ENCODE measurements around the gene ITCH. TPM values are rescaled to one million over a fixed set of nuclear protein-coding genes. Genes with fewer than 3 reads are reported as not detected.
"Not testable (repeated sequence)": the region's sequence is repeated elsewhere in the genome, so short reads cannot be mapped to it uniquely, and the experiment has no call there.

The ITCH gene
- total RNA-seq, 2 experiments from 2014 or later, result 26.1 to 36.8 TPM

- Histone ChIP-seq H3K9me3 (ENCODE audit: low read length) (no peaks in the 10 kb centered on the region), H3K4me2 (ENCODE audit: low read length) (peak overlapping the region; percentile 59), H3K9me2 (ENCODE audit: insufficient read depth, low read length) (no peaks in the 10 kb centered on the region), H3K4me3 (ENCODE audit: low read depth, low read length, poor library complexity, severe bottlenecking) (peak overlapping the region; percentile 28), H3K4me1 (ENCODE audit: insufficient read depth, low read length, poor library complexity, severe bottlenecking) (peaks cover 52% of the 10 kb centered on the region), H4K20me1 (ENCODE audit: insufficient read depth, low read length) (peaks cover 35% of the 10 kb centered on the region), H3K36me3 (ENCODE audit: insufficient read depth, low read length) (peaks cover 43% of the 10 kb centered on the region), H2AFZ (ENCODE audit: low read length) (no peak overlapping the region), H3K79me2 (ENCODE audit: insufficient read depth, low read depth, low read length) (peaks cover 36% of the 10 kb centered on the region; the same call in 1 of the 2 replicates), H3K27ac (ENCODE audit: low read depth, low read length, poor library complexity, severe bottlenecking) (peak overlapping the region; percentile 59)
- DNase-seq (ENCODE audit: low spot score), result no peak
- POLR2A ChIA-PET, result interaction anchor here (0.7 kb wide), 2 partner anchors 11 to 13 kb away, joined by 3 to 4 read pairs; no protein-coding TSS in a partner anchor
- CTCF ChIA-PET (ENCODE audit: unreplicated experiment), result no interaction called here
- TF ChIP-seq EZH2phosphoT487 (IDR thresholded peaks at IDR 0.05; ENCODE audit: borderline replicate concordance, low read depth, low read length), result no peak
- TF ChIP-seq CTCF (conservative IDR thresholded peaks at IDR 0.05; ENCODE audit: low read length), result no peak
- TSS peak; percentile 22 for BruUV-seq (replicated peaks)
- intact Hi-C loops (cut with micrococcal nuclease; ENCODE audit: unreplicated experiment), result no loop called here
Measured at GRCh38 chr20:34403063-34403827, 40.2 kb downstream of the ITCH start.

- H3K4me3 ChIP-seq (ENCODE audit: low read depth, low read length, poor library complexity, severe bottlenecking), result peak overlapping the region; percentile 28
- no peak overlapping the region for H2AFZ ChIP-seq (ENCODE audit: low read length)
- peaks cover 52% of the 10 kb centered on the region for H3K4me1 ChIP-seq (ENCODE audit: insufficient read depth, low read length, poor library complexity, severe bottlenecking)
- no peaks in the 10 kb centered on the region for H3K9me2 ChIP-seq (ENCODE audit: insufficient read depth, low read length)
- intact Hi-C loops (cut with micrococcal nuclease; ENCODE audit: unreplicated experiment), result no loop called here
- TF ChIP-seq EZH2phosphoT487 (IDR thresholded peaks at IDR 0.05; ENCODE audit: borderline replicate concordance, low read depth, low read length) (no peak), CTCF (conservative IDR thresholded peaks at IDR 0.05; ENCODE audit: low read length) (no peak)
- DNase-seq (ENCODE audit: low spot score), result peak; percentile 72
- H4K20me1 ChIP-seq (ENCODE audit: insufficient read depth, low read length), result peaks cover 41% of the 10 kb centered on the region
- H3K36me3 ChIP-seq (ENCODE audit: insufficient read depth, low read length), result peaks cover 44% of the 10 kb centered on the region
- CTCF ChIA-PET (ENCODE audit: unreplicated experiment), result no interaction called here
- H3K9me3 ChIP-seq (ENCODE audit: low read length), result no peaks in the 10 kb centered on the region
- peak overlapping the region; percentile 59 for H3K4me2 ChIP-seq (ENCODE audit: low read length)
- no TSS peak for BruUV-seq (replicated peaks)
- POLR2A ChIA-PET, result interaction anchor here (0.6 to 0.7 kb wide), 2 partner anchors 10 to 85 kb away, joined by 3 to 4 read pairs; no protein-coding TSS in a partner anchor
- H3K27ac ChIP-seq (ENCODE audit: low read depth, low read length, poor library complexity, severe bottlenecking), result peak overlapping the region; percentile 59
- peaks cover 36% of the 10 kb centered on the region; the same call in 1 of the 2 replicates for H3K79me2 ChIP-seq (ENCODE audit: insufficient read depth, low read depth, low read length)
Measured at GRCh38 chr20:34403908-34404307, 40.8 kb downstream of the ITCH start.

- Histone ChIP-seq H3K9me3 (ENCODE audit: low read length) (no peaks in the 10 kb centered on the region), H3K4me2 (ENCODE audit: low read length) (peak overlapping the region; percentile 59), H3K79me2 (ENCODE audit: insufficient read depth, low read depth, low read length) (peaks cover 36% of the 10 kb centered on the region; the same call in 1 of the 2 replicates), H2AFZ (ENCODE audit: low read length) (no peak overlapping the region), H3K4me1 (ENCODE audit: insufficient read depth, low read length, poor library complexity, severe bottlenecking) (peaks cover 52% of the 10 kb centered on the region), H3K4me3 (ENCODE audit: low read depth, low read length, poor library complexity, severe bottlenecking) (peak overlapping the region; percentile 37), H3K9me2 (ENCODE audit: insufficient read depth, low read length) (no peaks in the 10 kb centered on the region), H3K36me3 (ENCODE audit: insufficient read depth, low read length) (peaks cover 52% of the 10 kb centered on the region), H4K20me1 (ENCODE audit: insufficient read depth, low read length) (peaks cover 41% of the 10 kb centered on the region), H3K27ac (ENCODE audit: low read depth, low read length, poor library complexity, severe bottlenecking) (peak overlapping the region; percentile 59)
- CTCF ChIA-PET (ENCODE audit: unreplicated experiment), result no interaction called here
- BruUV-seq (replicated peaks), result no TSS peak
- TF ChIP-seq CTCF (conservative IDR thresholded peaks at IDR 0.05; ENCODE audit: low read length) (no peak), EZH2phosphoT487 (IDR thresholded peaks at IDR 0.05; ENCODE audit: borderline replicate concordance, low read depth, low read length) (no peak)
- intact Hi-C loops (cut with micrococcal nuclease; ENCODE audit: unreplicated experiment), result loop anchor here (1.0 to 5.0 kb wide), 3 partner anchors 10 to 93 kb away; no protein-coding TSS in a partner anchor
- no peak for DNase-seq (ENCODE audit: low spot score)
- POLR2A ChIA-PET, result interaction anchor here (0.6 to 1.0 kb wide), 5 partner anchors 42 to 1267 kb away, joined by 3 to 5 read pairs (median 4); partner anchors contain the start of gene ITCH
Measured at GRCh38 chr20:34404803-34405202, 41.7 kb downstream of the ITCH start.

- H2AFZ ChIP-seq (ENCODE audit: low read length); H3K9me3 ChIP-seq (ENCODE audit: low read length); BruUV-seq (replicated peaks); H3K27ac ChIP-seq (ENCODE audit: low read depth, low read length, poor library complexity, severe bottlenecking); H3K9me2 ChIP-seq (ENCODE audit: insufficient read depth, low read length); CTCF ChIA-PET (ENCODE audit: unreplicated experiment): not testable (repeated sequence)
- H3K4me3 ChIP-seq (ENCODE audit: low read depth, low read length, poor library complexity, severe bottlenecking), result peak overlapping the region; percentile 37
- DNase-seq (ENCODE audit: low spot score), result peak; percentile 77
- H3K36me3 ChIP-seq (ENCODE audit: insufficient read depth, low read length), result peaks cover 56% of the 10 kb centered on the region
- peaks cover 41% of the 10 kb centered on the region for H4K20me1 ChIP-seq (ENCODE audit: insufficient read depth, low read length)
- POLR2A ChIA-PET, result interaction anchor here (0.6 to 1.7 kb wide), 6 partner anchors 34 to 1266 kb away, joined by 3 to 5 read pairs (median 4); partner anchors contain the start of gene ITCH
- H3K79me2 ChIP-seq (ENCODE audit: insufficient read depth, low read depth, low read length), result peaks cover 36% of the 10 kb centered on the region; the same call in 1 of the 2 replicates
- peaks cover 52% of the 10 kb centered on the region for H3K4me1 ChIP-seq (ENCODE audit: insufficient read depth, low read length, poor library complexity, severe bottlenecking)
- intact Hi-C loops (cut with micrococcal nuclease; ENCODE audit: unreplicated experiment), result loop anchor here (1.0 to 5.0 kb wide), 3 partner anchors 10 to 93 kb away; no protein-coding TSS in a partner anchor
- H3K4me2 ChIP-seq (ENCODE audit: low read length), result peak overlapping the region; percentile 59
Measured at GRCh38 chr20:34405247-34405651, 42.2 kb downstream of the ITCH start.
